T-helper 2 cell treated with Interferon-gamma antibody and Interleukin-4, amounts not matched to agents 5 μg/mL and 100 μg/mL, for 36 hours (primary cell): ENCODE data around the gene LTB4R2.

Experiments
- DNase-seq: peaks from one replicate; pipeline ENCODE4 v3.0.0; 2021; ENCODE audit warnings: low spot score
- H3K27ac Mint-ChIP-seq: one replicate; pipeline ENCODE4 v1.8.0; 2021; ENCODE audit warnings: mild to moderate bottlenecking, mixed read lengths
- H3K27me3 Mint-ChIP-seq: one replicate; pipeline ENCODE4 v1.8.0; 2021; ENCODE audit warnings: low read depth, mixed read lengths
- H3K36me3 Mint-ChIP-seq: one replicate; pipeline ENCODE4 v1.8.0; 2021; ENCODE audit warnings: low read depth, mixed read lengths
- H3K4me1 Mint-ChIP-seq: one replicate; pipeline ENCODE4 v1.8.0; 2021; ENCODE audit warnings: low read depth, mixed read lengths
- H3K4me3 Mint-ChIP-seq: one replicate; pipeline ENCODE4 v1.8.0; 2022; ENCODE audit warnings: mild to moderate bottlenecking, moderate library complexity, mixed read lengths
- H3K9me3 Mint-ChIP-seq: one replicate; pipeline ENCODE4 v1.8.0; 2021; ENCODE audit warnings: mixed read lengths

The LTB4R2 gene

DNA sequence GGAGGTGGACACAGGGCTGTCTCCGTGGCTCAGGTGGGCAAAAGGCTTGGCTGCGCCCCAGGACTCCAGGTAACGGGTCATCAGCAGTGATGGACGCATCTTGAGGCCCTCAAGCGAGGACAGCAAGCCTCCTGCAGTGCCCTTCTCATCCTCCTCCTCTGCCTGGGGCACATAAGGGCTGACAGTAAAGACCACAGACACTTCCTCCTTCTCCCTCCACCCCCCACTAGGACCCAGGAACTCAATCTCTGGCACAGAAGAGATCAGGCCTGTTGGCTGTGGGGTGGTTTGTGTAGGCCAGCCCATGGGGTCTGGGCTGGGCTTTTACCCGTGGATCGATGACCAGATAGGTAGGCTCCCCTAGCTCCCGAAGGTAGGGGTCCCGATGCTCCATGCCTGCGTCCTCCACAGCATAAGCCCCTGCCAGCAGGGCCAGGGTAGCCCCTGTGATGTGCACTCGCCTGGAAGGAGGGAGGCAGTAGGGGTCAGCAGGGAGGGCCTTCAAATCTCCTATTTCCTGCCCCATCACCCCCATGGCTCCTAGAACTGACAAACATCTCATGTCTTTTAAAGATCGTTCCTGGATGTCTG, 19.2 kb downstream of the LTB4R2 start:
- peaks cover 35% of the 10 kb centered on the region for H3K4me1 Mint-ChIP-seq
- peaks cover 2% of the 10 kb centered on the region for H3K36me3 Mint-ChIP-seq
- H3K27me3 Mint-ChIP-seq = peaks cover 14% of the 10 kb centered on the region
- no peak for DNase-seq
- no peak overlapping the region for H3K27ac Mint-ChIP-seq
- no peaks in the 10 kb centered on the region for H3K9me3 Mint-ChIP-seq
- no peak overlapping the region for H3K4me3 Mint-ChIP-seq

DNA sequence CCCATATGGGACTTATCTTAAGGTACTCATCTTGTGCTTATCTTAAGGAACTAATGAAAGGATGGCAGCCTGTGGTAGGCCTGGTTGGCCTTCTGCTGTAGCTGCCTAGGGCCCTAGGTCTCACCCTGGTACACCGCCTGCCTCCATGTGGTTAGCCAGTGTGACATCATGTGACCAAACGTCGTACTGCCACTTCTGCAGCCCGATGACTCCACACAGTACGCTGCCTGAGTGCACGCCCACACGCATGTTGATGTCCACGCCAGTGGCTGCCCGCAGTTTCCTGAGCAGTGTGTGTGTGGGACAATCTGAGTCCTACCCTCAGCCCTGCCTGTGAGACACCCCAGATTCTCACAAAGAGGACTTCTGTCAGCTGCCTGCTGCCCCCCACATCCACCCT, 19.8 kb downstream of the LTB4R2 start:
- DNase-seq = peak; percentile 60
- H3K27ac Mint-ChIP-seq = no peak overlapping the region

DNA sequence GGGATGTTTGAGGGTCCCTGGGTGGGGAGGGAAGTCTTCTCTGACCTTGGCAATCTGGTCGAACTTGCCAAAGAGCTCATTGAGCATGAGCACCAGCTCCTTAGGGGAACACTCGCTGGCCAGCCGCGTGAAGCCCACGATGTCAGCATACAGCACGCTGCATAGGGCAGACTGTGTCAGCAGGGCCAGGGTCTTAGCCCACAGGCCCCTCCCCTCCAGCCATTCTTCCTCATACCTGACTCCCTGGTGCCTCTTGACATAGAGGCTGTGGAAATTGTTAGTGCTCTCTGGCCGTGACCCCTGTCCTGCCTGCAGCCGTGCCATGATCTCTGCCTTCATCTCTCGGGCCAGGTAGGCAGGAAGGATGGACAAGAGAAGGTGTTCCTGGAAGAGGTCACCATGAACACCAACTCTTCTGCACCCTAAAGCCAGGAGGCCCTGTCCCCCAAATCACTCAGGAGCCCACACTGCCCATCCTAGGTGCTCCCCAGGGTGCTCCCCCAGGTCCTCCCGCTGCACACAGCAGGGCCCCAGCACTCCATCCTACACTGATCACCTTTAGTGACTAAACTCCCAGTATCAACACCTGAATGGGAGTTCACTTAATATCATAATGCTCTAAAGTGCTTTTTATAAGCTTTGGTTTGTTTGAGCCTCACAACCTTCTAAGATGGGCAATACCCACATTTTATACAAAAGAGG, 21.2 kb downstream of the LTB4R2 start:
- Mint-ChIP-seq H3K9me3 (no peaks in the 10 kb centered on the region), H3K4me1 (peaks cover 42% of the 10 kb centered on the region), H3K36me3 (peaks cover 12% of the 10 kb centered on the region), H3K27me3 (peaks cover 30% of the 10 kb centered on the region), H3K27ac (no peak overlapping the region), H3K4me3 (no peak overlapping the region)
- no peak for DNase-seq

More for the DNA sequence above, 19.8 kb downstream of the LTB4R2 start:
- Mint-ChIP-seq H3K9me3 (no peaks in the 10 kb centered on the region), H3K4me3 (no peak overlapping the region), H3K4me1 (peaks cover 37% of the 10 kb centered on the region), H3K36me3 (peaks cover 2% of the 10 kb centered on the region), H3K27me3 (peaks cover 18% of the 10 kb centered on the region)

DNA sequence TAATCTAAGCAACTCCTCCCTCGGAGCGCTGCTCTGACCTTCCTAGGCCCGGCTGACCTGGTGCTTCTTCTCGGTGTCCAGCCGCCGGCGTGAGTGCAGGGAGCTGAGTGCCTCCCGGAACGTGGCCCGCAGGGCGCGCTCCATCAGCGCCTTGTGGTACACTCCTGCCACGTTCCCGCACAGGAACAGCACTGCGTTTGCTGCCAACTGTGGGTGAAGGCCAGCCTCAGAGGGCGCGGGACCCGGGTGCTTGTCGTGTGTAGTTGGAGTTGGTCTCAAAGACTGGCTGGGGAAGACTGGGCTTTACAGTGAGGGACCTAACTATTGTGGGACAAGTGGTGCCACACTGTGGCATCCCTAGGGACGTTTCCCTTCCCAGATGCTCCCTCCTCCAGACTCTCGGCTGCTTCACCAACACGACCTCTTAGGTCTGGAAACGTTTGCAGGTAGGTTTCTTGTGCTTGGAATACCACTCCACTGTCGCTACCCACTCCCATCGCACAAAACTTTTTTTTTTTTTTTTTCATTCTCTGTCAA, 21.9 kb downstream of the LTB4R2 start:
- no peaks in the 10 kb centered on the region for H3K9me3 Mint-ChIP-seq
- peaks cover 43% of the 10 kb centered on the region for H3K4me1 Mint-ChIP-seq
- H3K4me3 Mint-ChIP-seq = peak overlapping the region; percentile 89
- H3K36me3 Mint-ChIP-seq = peaks cover 17% of the 10 kb centered on the region
- peaks cover 30% of the 10 kb centered on the region for H3K27me3 Mint-ChIP-seq
- no peak for DNase-seq
- peak overlapping the region; percentile 71 for H3K27ac Mint-ChIP-seq

DNA sequence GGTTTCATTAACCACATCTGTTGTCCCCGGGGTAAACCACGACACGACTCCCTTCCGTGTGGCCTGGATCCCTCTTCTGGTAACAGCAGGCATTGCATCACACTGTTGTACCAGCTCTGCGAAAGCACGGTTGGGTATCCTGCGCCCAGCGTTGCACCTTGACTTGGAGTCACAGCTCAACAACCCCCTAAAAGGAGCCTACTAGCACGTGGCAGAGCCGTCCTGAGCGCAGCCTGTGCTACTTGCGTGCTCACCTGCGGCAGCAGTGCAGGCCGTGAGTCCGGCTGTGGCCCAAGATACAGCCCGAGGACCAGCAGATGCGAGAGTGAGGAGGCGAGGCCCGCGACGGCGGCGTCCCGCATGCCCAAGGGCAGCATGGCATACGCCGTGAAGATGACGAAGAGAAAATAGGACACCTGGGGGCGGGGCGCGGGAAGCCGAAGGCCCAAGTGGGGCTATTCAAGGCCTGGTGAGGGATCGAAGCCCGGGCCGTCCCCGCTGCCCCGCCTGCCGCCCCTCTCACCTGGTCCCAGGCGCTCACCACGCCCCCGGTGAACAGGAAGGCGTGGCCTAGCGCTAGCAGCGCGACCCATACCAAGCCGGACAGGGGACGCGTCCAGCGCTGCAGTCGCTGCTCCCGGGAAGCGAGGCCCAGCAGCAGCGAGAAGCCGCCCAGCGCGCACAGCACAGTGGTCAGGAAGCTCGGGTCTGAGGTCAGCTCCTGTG, 22.5 kb downstream of the LTB4R2 start:
- Mint-ChIP-seq H3K27ac (peak overlapping the region; percentile 71), H3K9me3 (no peaks in the 10 kb centered on the region), H3K4me1 (peaks cover 39% of the 10 kb centered on the region), H3K27me3 (peaks cover 30% of the 10 kb centered on the region), H3K4me3 (peak overlapping the region; percentile 89), H3K36me3 (peaks cover 24% of the 10 kb centered on the region)
- DNase-seq = peak; percentile 74

DNA sequence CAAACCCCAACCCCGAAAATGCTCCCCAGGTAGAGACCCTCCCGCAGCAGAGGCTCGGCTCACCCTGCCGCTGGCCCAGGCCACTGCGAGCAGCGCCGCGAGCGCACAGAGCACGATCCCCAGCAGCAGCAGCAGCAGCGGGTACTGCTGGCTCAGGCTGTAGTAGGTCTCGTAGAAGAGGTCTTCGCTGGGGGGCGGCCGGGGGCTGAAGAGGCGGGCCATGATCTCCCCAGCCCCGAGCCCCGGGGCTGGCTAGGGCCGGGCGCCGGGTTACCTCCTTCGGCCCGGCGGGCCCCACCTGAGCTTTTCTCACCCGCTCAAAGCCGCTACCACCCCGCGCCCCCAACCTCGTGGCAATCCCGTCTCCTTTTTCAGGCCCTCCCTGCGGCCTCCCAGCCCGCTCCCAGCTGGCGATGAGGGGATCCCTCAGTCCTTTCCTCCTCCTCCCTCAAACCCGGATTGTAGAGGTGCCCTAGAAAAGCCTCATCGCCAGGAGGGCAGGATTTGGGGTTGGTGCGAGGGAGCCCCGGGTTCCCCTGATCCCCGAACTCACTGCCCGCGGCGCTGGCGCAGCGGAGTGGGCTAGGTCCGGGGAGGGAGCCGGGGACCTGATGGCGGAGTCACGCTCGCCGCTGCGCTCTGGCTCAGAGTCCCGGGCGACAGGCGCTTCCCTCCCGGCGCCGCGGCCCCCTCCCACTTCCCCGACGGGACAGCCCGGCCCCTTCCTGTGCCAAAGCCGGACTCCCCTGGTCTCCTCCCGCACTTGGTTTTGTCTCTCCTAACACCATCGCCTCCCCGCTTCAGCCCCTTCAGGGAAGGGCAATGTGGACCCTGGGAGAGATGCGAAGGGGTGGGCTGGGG, 24.7 kb downstream of the LTB4R2 start, which contains the start of gene ADCY4:
ADCY4 (minus strand) TSS at position 641 of the 861 bp plus-strand sequence; CDS start at position 222, 419 bp downstream.
- Mint-ChIP-seq H3K36me3 (peaks cover 35% of the 10 kb centered on the region), H3K9me3 (no peaks in the 10 kb centered on the region), H3K4me3 (peak within 1 kb of the TSS; percentile 30), H3K27ac (no peak within 1 kb of the TSS), H3K4me1 (peaks cover 34% of the 10 kb centered on the region), H3K27me3 (peaks cover 30% of the 10 kb centered on the region)
- DNase-seq = no peak

DNA sequence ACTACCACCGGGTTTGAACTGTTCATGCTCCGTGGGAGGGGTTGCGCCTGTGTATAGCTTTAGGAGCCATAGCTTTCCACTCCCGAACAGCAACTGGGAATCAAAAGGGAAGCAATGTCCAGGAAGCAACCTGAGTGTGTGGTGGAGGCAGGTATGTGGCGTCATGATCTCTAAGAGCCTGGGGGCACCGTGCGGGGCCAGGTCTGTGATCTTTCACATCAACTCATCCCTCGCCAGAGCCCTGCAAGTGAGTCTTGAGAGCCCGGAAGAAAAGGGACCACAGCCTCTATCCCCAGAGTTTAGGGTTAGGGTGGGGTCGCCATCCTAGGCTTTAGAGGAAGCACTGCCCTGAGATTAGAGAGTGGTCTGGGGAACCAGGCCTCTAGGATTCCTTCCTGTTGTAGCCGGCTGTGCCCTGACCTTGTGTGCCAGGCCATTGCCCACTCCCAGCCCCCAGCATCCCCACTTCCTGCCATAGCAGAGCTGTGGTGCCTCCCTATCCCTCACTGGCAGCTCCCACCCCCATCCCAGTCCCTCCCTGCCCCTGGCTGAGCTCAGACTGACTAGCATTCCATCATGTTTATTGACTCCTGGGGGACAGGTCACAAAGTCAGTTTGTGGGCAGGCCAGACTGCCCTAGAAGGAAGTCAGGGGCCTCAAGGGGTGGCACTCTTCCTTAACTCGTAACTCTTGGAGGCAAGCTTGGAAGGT, 25.7 kb downstream of the LTB4R2 start:
- no peak overlapping the region for H3K4me3 Mint-ChIP-seq
- H3K27me3 Mint-ChIP-seq = peaks cover 30% of the 10 kb centered on the region
- H3K36me3 Mint-ChIP-seq = peaks cover 35% of the 10 kb centered on the region
- H3K4me1 Mint-ChIP-seq = peaks cover 39% of the 10 kb centered on the region
- H3K9me3 Mint-ChIP-seq = no peaks in the 10 kb centered on the region
- no peak overlapping the region for H3K27ac Mint-ChIP-seq
- DNase-seq = no peak

DNA sequence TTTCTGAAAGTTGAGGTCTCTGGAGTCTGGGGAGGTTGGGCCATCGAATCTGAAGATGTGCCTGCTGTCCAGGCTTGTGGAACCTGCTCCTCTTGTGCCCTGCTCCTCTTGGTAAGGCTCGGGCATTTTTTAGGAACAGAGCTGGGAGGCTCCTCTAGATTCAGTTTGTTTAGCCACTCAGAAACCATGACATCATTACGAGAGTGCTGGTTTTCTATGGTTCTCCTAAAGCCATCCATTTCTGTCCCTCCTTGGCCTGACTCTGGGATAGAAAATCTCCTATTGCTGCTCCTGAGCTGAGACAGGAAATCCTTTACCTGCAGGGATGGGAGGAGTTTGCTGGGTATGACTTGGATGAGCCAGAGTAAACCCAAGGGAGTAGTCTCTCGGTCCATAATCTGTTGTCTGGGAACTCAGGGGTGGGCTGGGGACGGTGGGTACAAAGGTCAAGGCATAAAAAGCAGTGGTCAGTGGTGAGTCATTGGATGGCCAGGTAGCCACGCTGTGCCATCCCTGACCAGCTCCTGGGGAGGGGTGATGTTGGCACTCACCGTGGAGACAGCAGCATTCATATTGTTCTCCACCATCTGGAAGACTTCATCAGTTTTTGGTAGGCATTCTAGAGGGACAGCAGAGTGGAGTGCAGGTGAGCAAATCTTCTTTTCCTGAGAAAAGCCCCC, 27.3 kb downstream of the LTB4R2 start:
- H3K9me3 Mint-ChIP-seq = no peaks in the 10 kb centered on the region
- no peak overlapping the region for H3K27ac Mint-ChIP-seq
- H3K36me3 Mint-ChIP-seq = peaks cover 34% of the 10 kb centered on the region
- peaks cover 32% of the 10 kb centered on the region for H3K4me1 Mint-ChIP-seq
- no peak for DNase-seq
- no peak overlapping the region for H3K4me3 Mint-ChIP-seq
- H3K27me3 Mint-ChIP-seq = peaks cover 35% of the 10 kb centered on the region

DNA sequence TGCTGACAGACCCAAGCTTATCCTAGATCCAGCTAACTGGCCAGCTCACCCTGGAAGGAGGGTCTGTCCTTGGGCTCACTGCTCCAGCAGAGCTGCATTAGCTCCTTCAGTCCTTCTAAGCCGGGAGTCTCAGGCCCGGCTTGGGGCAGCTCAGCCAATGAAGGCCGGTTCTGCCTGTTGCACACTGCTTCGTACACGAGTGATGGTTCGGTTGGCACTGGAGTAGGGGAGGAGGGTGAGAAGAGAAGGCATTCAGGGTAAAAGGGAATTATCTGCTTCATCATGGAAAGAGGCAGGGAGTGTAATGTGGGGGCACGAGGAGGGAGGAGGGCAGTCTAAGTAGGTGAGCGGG, 27.9 kb downstream of the LTB4R2 start:
- Mint-ChIP-seq H3K4me1 (peaks cover 29% of the 10 kb centered on the region), H3K36me3 (peaks cover 33% of the 10 kb centered on the region), H3K27me3 (peaks cover 37% of the 10 kb centered on the region), H3K27ac (no peak overlapping the region), H3K4me3 (peak overlapping the region; percentile 96), H3K9me3 (no peaks in the 10 kb centered on the region)
- DNase-seq = no peak

DNA sequence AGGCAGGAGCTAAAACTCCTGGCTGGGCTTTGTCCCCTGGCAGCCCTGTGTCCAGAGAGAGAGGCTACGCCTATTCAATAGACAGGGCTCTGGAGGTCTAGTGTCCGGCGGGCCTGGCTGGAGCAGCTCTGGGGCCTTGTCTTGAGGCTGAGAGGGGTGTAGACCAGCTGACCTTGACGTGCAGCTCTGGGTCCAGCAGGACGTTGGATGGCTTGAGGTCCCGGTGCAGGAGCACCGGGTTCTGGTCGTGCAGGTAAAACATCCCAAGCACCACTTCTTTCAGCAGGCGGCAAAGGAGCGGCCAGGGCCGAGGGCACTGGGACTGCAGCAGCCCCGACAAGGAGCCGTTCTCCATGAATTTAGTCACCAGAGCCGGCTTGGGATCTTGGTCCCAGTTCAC, 28.9 kb downstream of the LTB4R2 start:
- H3K4me3 Mint-ChIP-seq = peak overlapping the region; percentile 96
- no peaks in the 10 kb centered on the region for H3K9me3 Mint-ChIP-seq
- DNase-seq = no peak
- peaks cover 33% of the 10 kb centered on the region for H3K36me3 Mint-ChIP-seq
- H3K27ac Mint-ChIP-seq = no peak overlapping the region
- H3K27me3 Mint-ChIP-seq = peaks cover 36% of the 10 kb centered on the region
- H3K4me1 Mint-ChIP-seq = peaks cover 28% of the 10 kb centered on the region

DNA sequence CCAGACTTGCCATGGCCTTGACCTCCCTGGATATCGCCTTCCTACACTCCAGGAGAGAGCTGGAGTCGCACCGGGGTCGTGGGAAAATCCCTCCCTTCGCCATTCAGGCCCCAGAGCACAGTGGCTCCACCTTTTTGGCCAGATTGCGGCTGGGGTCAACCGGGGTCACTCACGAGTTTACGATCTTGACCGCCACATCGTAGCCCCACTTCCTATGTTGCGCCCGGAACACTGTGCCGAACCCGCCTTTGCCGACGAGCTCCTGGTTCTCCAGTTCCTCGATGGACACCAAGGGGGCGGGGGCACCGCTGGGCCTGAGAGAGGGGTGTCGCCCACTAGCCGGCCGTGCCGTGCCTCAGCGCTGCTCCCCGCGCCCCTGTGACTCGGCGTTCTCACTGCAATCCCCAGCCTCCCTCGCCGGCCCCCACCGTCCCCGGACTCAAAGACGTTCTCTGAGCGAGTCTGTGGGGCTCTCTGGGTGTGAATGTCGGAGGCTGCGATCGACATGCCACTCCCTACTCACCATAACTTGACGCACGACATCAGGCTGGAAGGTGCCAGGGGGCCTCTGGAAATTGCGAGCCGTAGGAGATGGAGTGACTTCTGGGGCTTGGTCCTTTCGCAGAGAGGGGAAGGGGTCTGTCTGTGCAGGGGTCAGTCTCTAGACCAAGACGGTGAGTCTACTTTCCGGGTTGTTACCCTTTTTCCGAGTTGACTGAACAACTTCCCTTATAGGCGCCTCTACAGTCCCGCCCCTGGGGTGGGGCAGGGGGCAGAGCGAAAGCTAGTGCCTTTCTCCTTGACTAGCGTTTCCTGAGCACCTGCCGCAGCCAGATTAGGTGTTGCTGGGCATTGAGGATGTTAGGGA, 29.6 kb downstream of the LTB4R2 start, which contains the start of gene RIPK3:
RIPK3 (minus strand) TSS at position 708 of the 868 bp plus-strand sequence; CDS start at position 543, 165 bp downstream.
- peaks cover 25% of the 10 kb centered on the region for H3K4me1 Mint-ChIP-seq
- DNase-seq = peak; percentile 64
- peak within 1 kb of the TSS; percentile 96 for H3K4me3 Mint-ChIP-seq
- H3K36me3 Mint-ChIP-seq = peaks cover 33% of the 10 kb centered on the region
- H3K9me3 Mint-ChIP-seq = no peaks in the 10 kb centered on the region
- H3K27me3 Mint-ChIP-seq = peaks cover 34% of the 10 kb centered on the region
- peak within 1 kb of the TSS; percentile 86 for H3K27ac Mint-ChIP-seq

DNA sequence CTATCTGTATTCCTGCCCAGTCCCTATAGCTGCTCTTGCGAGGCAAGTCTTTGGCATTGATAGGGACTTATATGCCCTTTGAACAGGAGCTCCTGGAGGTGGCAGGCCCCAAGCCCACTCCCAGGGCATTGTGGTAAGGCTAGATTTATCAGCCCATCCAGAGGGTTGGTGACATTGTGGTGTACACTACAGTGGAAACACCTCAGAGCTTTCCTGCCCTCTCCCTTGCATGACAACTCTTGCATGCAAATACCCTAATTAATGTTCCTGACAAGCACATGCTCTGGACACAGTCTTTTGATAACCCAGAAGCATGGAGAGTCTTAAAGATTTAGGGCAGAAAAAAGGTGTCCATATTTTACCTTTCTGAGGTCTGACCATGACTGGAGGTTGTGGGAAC, 30.7 kb downstream of the LTB4R2 start:
- H3K4me3 Mint-ChIP-seq = no peak overlapping the region
- H3K9me3 Mint-ChIP-seq = no peaks in the 10 kb centered on the region
- H3K4me1 Mint-ChIP-seq = peaks cover 20% of the 10 kb centered on the region
- H3K36me3 Mint-ChIP-seq = peaks cover 27% of the 10 kb centered on the region
- no peak for DNase-seq
- peaks cover 28% of the 10 kb centered on the region for H3K27me3 Mint-ChIP-seq
- no peak overlapping the region for H3K27ac Mint-ChIP-seq
